HCT116 (cell line): ENCODE data around the gene MTOR. TPM values are rescaled to one million over a fixed set of nuclear protein-coding genes. Genes with fewer than 3 reads are reported as not detected.

ENCODE experiments used
- ATAC-seq: fragments of 200-7000 bp; cut with Tn5 transposase; 2 replicates; pipeline ENCODE4 v1.9.1; 2020; ENCODE audit warnings: mild to moderate bottlenecking, moderate library complexity
- BruUV-seq: library from RNA; stranded (reverse); fragments of 400-500 nt; replicated peaks from 2 replicates; lab custom pipeline; 2021; lab: Mats Ljungman, UMichigan
- CTCF ChIA-PET: fragments of 300-600 bp; sonication (Branson Sonifier 250); formaldehyde crosslinking; loops from one replicate; lab custom pipeline; 2021; ENCODE audit warnings: antibody characterized with exemption; lab: Charles Lee
- POLR2A ChIA-PET: fragments of 300-600, 350-600 bp; sonication (Branson Sonifier 250); formaldehyde crosslinking; loops from one replicate; lab custom pipeline; 2021; ENCODE audit warnings: antibody characterized with exemption; lab: Charles Lee
- RAD21 ChIA-PET, 2 experiments: fragments of 300-600 bp; sonication (Branson Sonifier 250); formaldehyde crosslinking; loops; one replicate each; lab custom pipeline; 2023; ENCODE audit warnings: low total read pairs in 2 of 2; ENCODE audit not compliant: uncharacterized antibody in 2 of 2, unreplicated experiment in 2 of 2, low non-redundant PET in 1 of 2; lab: Charles Lee
- DNase-seq: peaks from one replicate; pipeline ENCODE4 v3.0.0-alpha.2; 2010; ENCODE audit warnings: low read depth, low spot score
- H2AFZ ChIP-seq: fragments of 200-600 bp; shearing (Covaris generic), sonication (generic); 2 replicates; pipeline ENCODE4 v1.6.1; 2017; ENCODE audit warnings: low read depth, mixed run types, mixed read lengths, antibody characterized with exemption, low read length; ENCODE audit not compliant: poor library complexity, severe bottlenecking
- H3K27ac ChIP-seq: 2 replicates; pipeline ENCODE4 v1.5.1; 2012; ENCODE audit warnings: low read depth, low read length
- H3K27me3 ChIP-seq: fragments of 200-600 bp; sonication (generic); 2 replicates; pipeline ENCODE4 v1.6.1; 2016; ENCODE audit warnings: mixed run types, low read length, mixed read lengths; ENCODE audit not compliant: insufficient read depth
- H3K36me3 ChIP-seq, 2 experiments: fragments of 200-500 bp in 1 of 2; fragments of 200-600 bp in 1 of 2; sonication (Bioruptor generic) in 1 of 2; sonication (generic) in 1 of 2; 2 replicates each; pipeline versions ENCODE4 v1.5.1 to v1.6.1; 2014 to 2016; ENCODE audit warnings: low read length in 2 of 2, inconsistent platforms in 1 of 2, mixed read lengths in 1 of 2, mixed run types in 1 of 2; ENCODE audit not compliant: insufficient read depth in 2 of 2, control insufficient read depth in 1 of 2
- H3K4me1 ChIP-seq, 2 experiments: fragments of 200-600 bp in 1 of 2; sonication (generic) in 1 of 2; 2 replicates each; pipeline versions ENCODE4 v1.5.1 to v1.6.1; 2012 to 2017; ENCODE audit warnings: low read length in 2 of 2, inconsistent platforms in 1 of 2, mild to moderate bottlenecking in 1 of 2, mixed read lengths in 1 of 2, mixed run types in 1 of 2, moderate library complexity in 1 of 2; ENCODE audit not compliant: insufficient read depth in 2 of 2, control insufficient read depth in 1 of 2
- H3K4me2 ChIP-seq: fragments of 200-600 bp; sonication (generic); 2 replicates; pipeline ENCODE4 v1.6.1; 2017; ENCODE audit warnings: mixed run types, low read length, mixed read lengths
- H3K4me3 ChIP-seq, 2 experiments: fragments of 200-600 bp in 1 of 2; sonication (generic) in 1 of 2; replicated peaks in 1 of 2; 2 replicates each; pipeline ENCODE4 v1.5.1; 2011 to 2016; ENCODE audit warnings: low read length in 2 of 2, control low read depth in 1 of 2, low read depth in 1 of 2, mild to moderate bottlenecking in 1 of 2, mixed read lengths in 1 of 2, mixed run types in 1 of 2
- H3K79me2 ChIP-seq: fragments of 200-600 bp; sonication (generic); 2 replicates; pipeline ENCODE4 v1.6.1; 2017; ENCODE audit warnings: mild to moderate bottlenecking, mixed run types, low read length, moderate library complexity, mixed read lengths; ENCODE audit not compliant: insufficient read depth
- H3K9ac ChIP-seq: fragments of 200-600 bp; sonication (generic); 2 replicates; pipeline ENCODE4 v1.6.1; 2016; ENCODE audit warnings: low read length, mixed read lengths
- H3K9me2 ChIP-seq: fragments of 200-600 bp; sonication (generic), shearing (Covaris generic); 2 replicates; pipeline ENCODE4 v1.6.1; 2017; ENCODE audit warnings: mixed run types, mild to moderate bottlenecking, moderate library complexity; ENCODE audit not compliant: insufficient read depth
- H3K9me3 ChIP-seq, 2 experiments: fragments of 200-500 bp in 1 of 2; fragments of 200-600 bp in 1 of 2; sonication (Bioruptor generic) in 1 of 2; sonication (generic) in 1 of 2; 2 replicates each; pipeline ENCODE4 v1.6.1; 2014 to 2017; ENCODE audit warnings: low read length in 2 of 2, mixed read lengths in 2 of 2, inconsistent platforms in 1 of 2, low read depth in 1 of 2, mild to moderate bottlenecking in 1 of 2, mixed run types in 1 of 2, moderate library complexity in 1 of 2; ENCODE audit not compliant: control insufficient read depth in 1 of 2, insufficient read depth in 1 of 2
- H4K20me1 ChIP-seq: fragments of 200-600 bp; sonication (generic), shearing (Covaris generic); 2 replicates; pipeline ENCODE4 v1.6.1; 2017; ENCODE audit warnings: mixed run types, mild to moderate bottlenecking, moderate library complexity; ENCODE audit not compliant: insufficient read depth
- CBX3 ChIP-seq: IDR thresholded peaks from 2 replicates; pipeline ENCODE4 v1.6.1; 2012; ENCODE audit warnings: low read depth
- CEBPB ChIP-seq: IDR thresholded peaks from 2 replicates; pipeline ENCODE4 v1.6.1; 2012; ENCODE audit warnings: low read depth
- EGR1 ChIP-seq: IDR thresholded peaks from 2 replicates; pipeline ENCODE4 v1.6.1; 2012; ENCODE audit warnings: low read depth
- EZH2 ChIP-seq: fragments of 200-600 bp; sonication (generic); IDR thresholded peaks from 2 replicates; pipeline ENCODE4 v1.6.1; 2017; ENCODE audit warnings: antibody characterized with exemption, mixed run types
- JUND ChIP-seq: IDR thresholded peaks from 2 replicates; pipeline ENCODE4 v1.6.1; 2012
- POLR2A ChIP-seq: IDR thresholded peaks from 2 replicates; pipeline ENCODE4 v1.7.0; 2011; ENCODE audit warnings: borderline replicate concordance; ENCODE audit not compliant: insufficient read depth, insufficient read length; ENCODE audit errors: extremely low read depth
- SIN3A ChIP-seq: IDR thresholded peaks from 2 replicates; pipeline ENCODE4 v1.6.1; 2012; ENCODE audit warnings: low read depth
- SRF ChIP-seq: IDR thresholded peaks from 2 replicates; pipeline ENCODE4 v1.6.1; 2012; ENCODE audit warnings: low read depth
- YY1 ChIP-seq: IDR thresholded peaks from 2 replicates; pipeline ENCODE4 v1.6.1; 2011; ENCODE audit warnings: low read length, low read depth, moderate library complexity, mild to moderate bottlenecking; ENCODE audit not compliant: insufficient replicate concordance; ENCODE audit errors: extremely low read depth
- ZNF274 ChIP-seq: fragments of 200-500 bp; sonication (Bioruptor generic); IDR thresholded peaks from 2 replicates; pipeline ENCODE4 v1.6.1; 2014; ENCODE audit warnings: mild to moderate bottlenecking, low read depth, low read length, inconsistent platforms
- intact Hi-C: fragments of 100-400 bp; cut with micrococcal nuclease; formaldehyde crosslinking; loops from 2 replicates; pipeline ENCODE4 v1.10.0; 2022
- total RNA-seq: library from RNA; stranded (reverse); gene quantifications from one replicate; pipeline ENCODE4 v1.2.1, GENCODE V29; 2021; ENCODE audit not compliant: unreplicated experiment
- TF ChIP-seq, protein P1 (sequence below): IDR thresholded peaks from 2 replicates; pipeline ENCODE4 v1.6.1; 2012
- TF ChIP-seq, protein P2 (sequence below): IDR thresholded peaks from 2 replicates; pipeline ENCODE4 v1.6.1; 2012; ENCODE audit warnings: low read depth
- TF ChIP-seq, protein P3 (sequence below), 3 experiments: fragments of 200-600 bp in 1 of 3; sonication (generic) in 1 of 3; IDR thresholded peaks in 2 of 3; conservative IDR thresholded peaks in 1 of 3; 2 replicates each; pipeline ENCODE4 v1.5.1; 2012 to 2017; ENCODE audit warnings: low read depth in 2 of 3, low read length in 2 of 3, antibody characterized with exemption in 1 of 3, borderline replicate concordance in 1 of 3, control low read depth in 1 of 3, mild to moderate bottlenecking in 1 of 3, mixed read lengths in 1 of 3, mixed run types in 1 of 3, moderate library complexity in 1 of 3; ENCODE audit not compliant: insufficient read depth in 1 of 3

Gene MTOR
- total RNA-seq, 1 experiment from 2014 or later: 42.2 TPM

- CTCF ChIA-PET: no interaction called here
- ATAC-seq (no peak), DNase-seq (no peak)
- H3K9me3 ChIP-seq: no peaks in the 10 kb centered on the region
- TF ChIP-seq EGR1 (no peak), EZH2 (no peak), CEBPB (no peak), POLR2A (no peak), SRF (no peak)
- H3K36me3 ChIP-seq: peaks cover 3 to 5% of the 10 kb centered on the region in 2 experiments; a peak in 2 of 4 replicates
- no peak overlapping the region for H3K27ac ChIP-seq
- no peaks in the 10 kb centered on the region for H3K79me2 ChIP-seq
- no peaks in the 10 kb centered on the region for H4K20me1 ChIP-seq
- H3K4me3 ChIP-seq: no peak overlapping the region
- H3K4me1 ChIP-seq: no peaks in the 10 kb centered on the region
- no peak overlapping the region for H2AFZ ChIP-seq
- no TSS peak for BruUV-seq
- RAD21 ChIA-PET: no interaction called here
- H3K9ac ChIP-seq: no peak overlapping the region
- POLR2A ChIA-PET: no interaction called here
- no peaks in the 10 kb centered on the region for H3K27me3 ChIP-seq
- no peaks in the 10 kb centered on the region for H3K9me2 ChIP-seq
- intact Hi-C loops: no loop called here
- H3K4me2 ChIP-seq: no peak overlapping the region
These were observed 109.6 kb downstream of the MTOR start for GRCh38 chr1:11152755-11153154.

GRCh38 chr1:11151826-11152612, 110.3 kb downstream of the MTOR start:
- H3K4me3 ChIP-seq: no peak overlapping the region
- H3K9me3 ChIP-seq: no peaks in the 10 kb centered on the region
- H3K4me2 ChIP-seq: no peak overlapping the region
- RAD21 ChIA-PET: no interaction called here
- intact Hi-C loops: no loop called here
- no peaks in the 10 kb centered on the region for H3K4me1 ChIP-seq
- H2AFZ ChIP-seq: no peak overlapping the region
- no peaks in the 10 kb centered on the region for H3K79me2 ChIP-seq
- no peaks in the 10 kb centered on the region for H4K20me1 ChIP-seq
- H3K27ac ChIP-seq: no peak overlapping the region
- BruUV-seq: no TSS peak
- POLR2A ChIA-PET: no interaction called here
- DNase-seq: no peak
- TF ChIP-seq YY1: no peak
- TF ChIP-seq, protein P1, sequence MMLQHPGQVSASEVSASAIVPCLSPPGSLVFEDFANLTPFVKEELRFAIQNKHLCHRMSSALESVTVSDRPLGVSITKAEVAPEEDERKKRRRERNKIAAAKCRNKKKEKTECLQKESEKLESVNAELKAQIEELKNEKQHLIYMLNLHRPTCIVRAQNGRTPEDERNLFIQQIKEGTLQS: no peak
- TF ChIP-seq CEBPB: no peak
- TF ChIP-seq, protein P2, sequence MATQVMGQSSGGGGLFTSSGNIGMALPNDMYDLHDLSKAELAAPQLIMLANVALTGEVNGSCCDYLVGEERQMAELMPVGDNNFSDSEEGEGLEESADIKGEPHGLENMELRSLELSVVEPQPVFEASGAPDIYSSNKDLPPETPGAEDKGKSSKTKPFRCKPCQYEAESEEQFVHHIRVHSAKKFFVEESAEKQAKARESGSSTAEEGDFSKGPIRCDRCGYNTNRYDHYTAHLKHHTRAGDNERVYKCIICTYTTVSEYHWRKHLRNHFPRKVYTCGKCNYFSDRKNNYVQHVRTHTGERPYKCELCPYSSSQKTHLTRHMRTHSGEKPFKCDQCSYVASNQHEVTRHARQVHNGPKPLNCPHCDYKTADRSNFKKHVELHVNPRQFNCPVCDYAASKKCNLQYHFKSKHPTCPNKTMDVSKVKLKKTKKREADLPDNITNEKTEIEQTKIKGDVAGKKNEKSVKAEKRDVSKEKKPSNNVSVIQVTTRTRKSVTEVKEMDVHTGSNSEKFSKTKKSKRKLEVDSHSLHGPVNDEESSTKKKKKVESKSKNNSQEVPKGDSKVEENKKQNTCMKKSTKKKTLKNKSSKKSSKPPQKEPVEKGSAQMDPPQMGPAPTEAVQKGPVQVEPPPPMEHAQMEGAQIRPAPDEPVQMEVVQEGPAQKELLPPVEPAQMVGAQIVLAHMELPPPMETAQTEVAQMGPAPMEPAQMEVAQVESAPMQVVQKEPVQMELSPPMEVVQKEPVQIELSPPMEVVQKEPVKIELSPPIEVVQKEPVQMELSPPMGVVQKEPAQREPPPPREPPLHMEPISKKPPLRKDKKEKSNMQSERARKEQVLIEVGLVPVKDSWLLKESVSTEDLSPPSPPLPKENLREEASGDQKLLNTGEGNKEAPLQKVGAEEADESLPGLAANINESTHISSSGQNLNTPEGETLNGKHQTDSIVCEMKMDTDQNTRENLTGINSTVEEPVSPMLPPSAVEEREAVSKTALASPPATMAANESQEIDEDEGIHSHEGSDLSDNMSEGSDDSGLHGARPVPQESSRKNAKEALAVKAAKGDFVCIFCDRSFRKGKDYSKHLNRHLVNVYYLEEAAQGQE: no peak
- no peak for TF ChIP-seq CBX3
- TF ChIP-seq, protein P3, sequence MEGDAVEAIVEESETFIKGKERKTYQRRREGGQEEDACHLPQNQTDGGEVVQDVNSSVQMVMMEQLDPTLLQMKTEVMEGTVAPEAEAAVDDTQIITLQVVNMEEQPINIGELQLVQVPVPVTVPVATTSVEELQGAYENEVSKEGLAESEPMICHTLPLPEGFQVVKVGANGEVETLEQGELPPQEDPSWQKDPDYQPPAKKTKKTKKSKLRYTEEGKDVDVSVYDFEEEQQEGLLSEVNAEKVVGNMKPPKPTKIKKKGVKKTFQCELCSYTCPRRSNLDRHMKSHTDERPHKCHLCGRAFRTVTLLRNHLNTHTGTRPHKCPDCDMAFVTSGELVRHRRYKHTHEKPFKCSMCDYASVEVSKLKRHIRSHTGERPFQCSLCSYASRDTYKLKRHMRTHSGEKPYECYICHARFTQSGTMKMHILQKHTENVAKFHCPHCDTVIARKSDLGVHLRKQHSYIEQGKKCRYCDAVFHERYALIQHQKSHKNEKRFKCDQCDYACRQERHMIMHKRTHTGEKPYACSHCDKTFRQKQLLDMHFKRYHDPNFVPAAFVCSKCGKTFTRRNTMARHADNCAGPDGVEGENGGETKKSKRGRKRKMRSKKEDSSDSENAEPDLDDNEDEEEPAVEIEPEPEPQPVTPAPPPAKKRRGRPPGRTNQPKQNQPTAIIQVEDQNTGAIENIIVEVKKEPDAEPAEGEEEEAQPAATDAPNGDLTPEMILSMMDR (IDR thresholded peaks at IDR 0.05 in 2 of 3, conservative IDR thresholded peaks at IDR 0.05 in 1 of 3; ENCODE audit: borderline replicate concordance in 1 of 3, insufficient read depth in 1 of 3, low read depth in 2 of 3, low read length in 2 of 3): no peak
- TF ChIP-seq JUND: no peak
- no peak for TF ChIP-seq ZNF274
- no peak for TF ChIP-seq SIN3A
- H3K36me3 ChIP-seq: peaks cover 6% of the 10 kb centered on the region in 2 experiments; a peak in 3 of 4 replicates
- H3K27me3 ChIP-seq: no peaks in the 10 kb centered on the region
- CTCF ChIA-PET: no interaction called here
- ATAC-seq: no peak
- H3K9ac ChIP-seq: no peak overlapping the region
- H3K9me2 ChIP-seq: no peaks in the 10 kb centered on the region
